K562 (cell line): Measurements from ENCODE around the gene CLCNKA. TPM values are rescaled to one million over a fixed set of nuclear protein-coding genes. Genes with fewer than 3 reads are reported as not detected.
A peak's percentile ranks its signal among the peaks of the same experiment; 100 is the strongest.

ENCODE experiments used
- ARID4B ChIP-seq: sonication (generic); formaldehyde crosslinking; IDR thresholded peaks from 2 replicates; pipeline ENCODE4 v1.8.0; 2022; ENCODE audit warnings: mild to moderate bottlenecking, missing genetic modification reagents
- CEBPZ ChIP-seq: fragments of 150-350 bp; IDR thresholded peaks from 2 replicates; pipeline ENCODE4 v1.6.1; 2014; ENCODE audit warnings: low read depth, mild to moderate bottlenecking, low read length, borderline replicate concordance
- CXXC5 ChIP-seq: fragments of 250-450 bp; sonication (Bioruptor Pico); IDR thresholded peaks from 2 replicates; pipeline ENCODE4 v1.8.0; 2022; ENCODE audit warnings: inconsistent platforms, mild to moderate bottlenecking, moderate library complexity
- DIDO1 ChIP-seq: fragments of 450-650 bp; IDR thresholded peaks from 2 replicates; pipeline ENCODE4 v1.6.1; 2016; ENCODE audit warnings: low read depth, missing biosample characterization, missing genetic modification characterization
- FOXM1 ChIP-seq, 2 experiments: fragments of 450-650 bp in 1 of 2; sonication (generic) in 1 of 2; formaldehyde crosslinking in 1 of 2; IDR thresholded peaks; 2 replicates each; pipeline versions ENCODE4 v1.6.1 to v1.9.0; 2017 to 2022; ENCODE audit warnings: low read depth in 2 of 2, mild to moderate bottlenecking in 2 of 2, missing genetic modification reagents in 1 of 2, moderate library complexity in 1 of 2
- GATAD2B ChIP-seq: fragments of 450-650 bp; IDR thresholded peaks from 2 replicates; pipeline ENCODE4 v1.6.1; 2017; ENCODE audit warnings: mild to moderate bottlenecking, borderline replicate concordance
- L3MBTL2 ChIP-seq: fragments of 450-650 bp; IDR thresholded peaks from 2 replicates; pipeline ENCODE4 v1.6.1; 2016; ENCODE audit warnings: mild to moderate bottlenecking, moderate library complexity
- MAX ChIP-seq: sonication (generic); formaldehyde crosslinking; IDR thresholded peaks from 2 replicates; pipeline ENCODE4 v1.9.0; 2022; ENCODE audit warnings: mild to moderate bottlenecking, missing genetic modification reagents
- NCOA1 ChIP-seq: fragments of 450-650 bp; IDR thresholded peaks from 2 replicates; pipeline ENCODE4 v1.6.1; 2016; ENCODE audit warnings: low read depth
- PHF8 ChIP-seq: fragments of 200-600 bp; sonication (generic); IDR thresholded peaks from 2 replicates; pipeline ENCODE4 v1.6.1; 2012; ENCODE audit warnings: mixed run types, mild to moderate bottlenecking, inconsistent platforms, low read length, moderate library complexity, borderline replicate concordance
- PPARD ChIP-seq: fragments of 250-450 bp; sonication (Bioruptor Pico); IDR thresholded peaks from 2 replicates; pipeline ENCODE4 v1.8.0; 2022; ENCODE audit warnings: inconsistent platforms, mild to moderate bottlenecking, moderate library complexity
- SAFB2 ChIP-seq: fragments of 200-400 bp; formaldehyde crosslinking; IDR thresholded peaks from 2 replicates; pipeline ENCODE4 v1.6.1; 2018; ENCODE audit warnings: borderline replicate concordance, low read length, low read depth, moderate library complexity; ENCODE audit not compliant: severe bottlenecking
- SIRT6 ChIP-seq: IDR thresholded peaks from one replicate; pipeline ENCODE4 v1.6.1; 2012; ENCODE audit warnings: low read depth, mild to moderate bottlenecking, control low read depth, inconsistent platforms, low read length, moderate library complexity
- ZBTB8A ChIP-seq: fragments of 450-650 bp; IDR thresholded peaks from 2 replicates; pipeline ENCODE4 v1.6.1; 2018; ENCODE audit warnings: mild to moderate bottlenecking, moderate library complexity; ENCODE audit not compliant: partially characterized antibody
- ZNF184 ChIP-seq: sonication (generic); formaldehyde crosslinking; IDR thresholded peaks from 2 replicates; pipeline ENCODE4 v1.5.0; 2020; ENCODE audit warnings: missing genetic modification reagents
- ZNF512 ChIP-seq: IDR thresholded peaks from 2 replicates; pipeline ENCODE4 v1.6.1; 2016; ENCODE audit warnings: missing genetic modification characterization, missing compliant biosample characterization
- polyA plus RNA-seq, 8 experiments: library from polyadenylated mRNA; depleted of rRNA in 4 of 8; stranded (reverse) in 5 of 8; unstranded in 3 of 8; fragments of >200 nt; fragmentation: Nextera tagmentation in 2 of 8; fragmentation: Illumina TruSeq in 1 of 8; extraction: Ambion mirVana in 2 of 8; extraction: Trizol in 1 of 8; gene quantifications; 2 replicates each; pipeline versions ENCODE4 v1.2.1 to v1.2.3, GENCODE V29; 2011 to 2014; ENCODE audit warnings: inconsistent platforms in 1 of 8, missing spikeins in 1 of 8
- total RNA-seq, 7 experiments: library from RNA; depleted of rRNA in 6 of 7; stranded (reverse); fragments of >200 nt in 6 of 7; fragmentation: Illumina TruSeq in 2 of 7; extraction: Trizol in 2 of 7; gene quantifications; 2 replicates each; pipeline versions ENCODE4 v1.2.1 to v1.2.3, GENCODE V29; 2011 to 2021; ENCODE audit warnings: low replicate concordance in 1 of 7

The CLCNKA gene
- total and polyA plus RNA-seq, 9 of the 15 experiments (the other 6 are each of a cell fraction or from before 2014, with no cell fraction given): 0.03 to 0.37 (median 0.10) TPM; not detected in 3

GRCh38 chr1:16048573-16049189 lies 26.8 kb downstream of the CLCNKA start (continued):
- TF ChIP-seq ARID4B (CRISPR knock-in tag) (peak; percentile 48; the same call in 1 of the 2 replicates), ZBTB8A (no peak), SIRT6 (no peak), ZNF512 (tag) (no peak), PPARD (CRISPR knock-in tag) (no peak), NCOA1 (no peak), L3MBTL2 (peak; percentile 58), FOXM1 (IDR thresholded peaks at IDR 0.05; ENCODE audit: low read depth) (no peak), FOXM1 (CRISPR knock-in tag; IDR thresholded peaks at IDR 0.05; ENCODE audit: low read depth) (no peak), CEBPZ (no peak), ZNF184 (no peak), DIDO1 (tag) (no peak), MAX (CRISPR knock-in tag) (no peak; the same call in 1 of the 2 replicates), PHF8 (peak; percentile 36; the same call in 1 of the 2 replicates), SAFB2 (no peak), CXXC5 (CRISPR knock-in tag) (peak; percentile 58), GATAD2B (no peak)
